ENCODE results near the gene MIPEP. TPM values are rescaled to one million over a fixed set of nuclear protein-coding genes. Genes with fewer than 3 reads are reported as not detected.

MIPEP gene
- polyA plus RNA-seq, 2 of the 4 experiments (the other 2 are of a cell fraction): 21.6 to 32.8 TPM

DNA sequence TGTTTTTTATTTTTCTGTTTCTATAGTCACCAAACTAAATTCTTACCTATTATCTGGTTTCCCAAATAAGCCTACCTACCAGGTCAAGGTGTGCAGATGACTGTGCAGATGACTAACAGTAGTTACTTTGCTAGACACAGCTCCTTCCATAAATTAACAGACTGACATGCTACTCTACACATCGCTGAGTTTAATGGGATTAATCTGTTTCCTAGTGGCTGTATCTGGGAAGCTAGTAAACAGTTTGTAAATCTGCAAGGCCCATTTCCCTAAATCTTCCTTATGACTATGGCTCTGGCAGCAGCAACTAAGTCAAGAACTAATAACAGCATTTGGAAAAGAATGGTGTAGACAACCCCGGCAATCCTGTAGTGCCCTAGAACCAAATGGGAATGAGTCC, 27.9 kb downstream of the MIPEP start (continued):
- no peak for TF ChIP-seq MAZ (IDR thresholded peaks at IDR 0.05; ENCODE audit: borderline replicate concordance, low read depth, low read length)
- no peak for TF ChIP-seq RARB (CRISPR knock-in tag; IDR thresholded peaks at IDR 0.05)
- TF ChIP-seq, protein P1, sequence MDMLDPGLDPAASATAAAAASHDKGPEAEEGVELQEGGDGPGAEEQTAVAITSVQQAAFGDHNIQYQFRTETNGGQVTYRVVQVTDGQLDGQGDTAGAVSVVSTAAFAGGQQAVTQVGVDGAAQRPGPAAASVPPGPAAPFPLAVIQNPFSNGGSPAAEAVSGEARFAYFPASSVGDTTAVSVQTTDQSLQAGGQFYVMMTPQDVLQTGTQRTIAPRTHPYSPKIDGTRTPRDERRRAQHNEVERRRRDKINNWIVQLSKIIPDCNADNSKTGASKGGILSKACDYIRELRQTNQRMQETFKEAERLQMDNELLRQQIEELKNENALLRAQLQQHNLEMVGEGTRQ (IDR thresholded peaks at IDR 0.05): no peak

- Histone ChIP-seq H3K9me3 (no peaks in the 10 kb centered on the region), H3K4me3 (no peak overlapping the region), H3K27ac (peak overlapping the region in 1 of 2 experiments; percentile 28; a peak in 1 of 6 replicates), H3K4me2 (peak overlapping the region; percentile 40), H3K4me1 (peaks cover 10% of the 10 kb centered on the region)
- ChIA-PET POLR2A (no interaction called here), CTCF (no interaction called here)
- FAIRE-seq: no peak
- ATAC-seq: no peak
- DNase-seq (ENCODE audit: low read depth in 1 of 2, low spot score in 1 of 2): no peak
- TF ChIP-seq CHD2 (IDR thresholded peaks at IDR 0.05; ENCODE audit: low read length, partially characterized antibody) (no peak), JUN (IDR thresholded peaks at IDR 0.05) (no peak), PHF8 (IDR thresholded peaks at IDR 0.05; ENCODE audit: borderline replicate concordance, low read depth) (no peak), EHMT2 (IDR thresholded peaks at IDR 0.05; ENCODE audit: low read depth) (no peak), MAFK (IDR thresholded peaks at IDR 0.05; ENCODE audit: partially characterized antibody) (no peak), RNF2 (IDR thresholded peaks at IDR 0.05; ENCODE audit: borderline replicate concordance, low read depth) (no peak), ZNF302 (CRISPR knock-in tag; IDR thresholded peaks at IDR 0.05) (no peak), RAD21 (conservative IDR thresholded peaks at IDR 0.05 in 1 of 2, IDR thresholded peaks at IDR 0.05 in 1 of 2) (no peak), HDAC2 (IDR thresholded peaks at IDR 0.05) (no peak), PBX3 (IDR thresholded peaks at IDR 0.05) (no peak), CBX2 (IDR thresholded peaks at IDR 0.05; ENCODE audit: borderline replicate concordance, low read depth) (no peak), ZFP36 (IDR thresholded peaks at IDR 0.05; ENCODE audit: borderline replicate concordance, partially characterized antibody) (no peak), FOSB (CRISPR knock-in tag; IDR thresholded peaks at IDR 0.05) (no peak), RFX5 (IDR thresholded peaks at IDR 0.05) (no peak)
- 84% methylated on average over 2 of the region's 2 CpGs for WGBS (ENCODE audit: missing lambda C conversion rate)
Observed at GRCh38 chr13:23859904-23860303, 29.3 kb downstream of the MIPEP start.

- ATAC-seq (peak; percentile 30 to 61; a peak in 3 of 6 replicates), FAIRE-seq (no peak), DNase-seq (ENCODE audit: low read depth in 1 of 2, low spot score in 1 of 2) (peak in 1 of 2 experiments; percentile 28)
- Histone ChIP-seq H3K4me2 (peak overlapping the region; percentile 40), H3K27ac (no peak overlapping the region; a peak in 1 of 6 replicates), H3K9me3 (no peaks in the 10 kb centered on the region), H3K4me1 (peaks cover 10% of the 10 kb centered on the region), H3K4me3 (no peak overlapping the region)
- POLR2A ChIA-PET: no interaction called here
- TF ChIP-seq, protein P2, sequence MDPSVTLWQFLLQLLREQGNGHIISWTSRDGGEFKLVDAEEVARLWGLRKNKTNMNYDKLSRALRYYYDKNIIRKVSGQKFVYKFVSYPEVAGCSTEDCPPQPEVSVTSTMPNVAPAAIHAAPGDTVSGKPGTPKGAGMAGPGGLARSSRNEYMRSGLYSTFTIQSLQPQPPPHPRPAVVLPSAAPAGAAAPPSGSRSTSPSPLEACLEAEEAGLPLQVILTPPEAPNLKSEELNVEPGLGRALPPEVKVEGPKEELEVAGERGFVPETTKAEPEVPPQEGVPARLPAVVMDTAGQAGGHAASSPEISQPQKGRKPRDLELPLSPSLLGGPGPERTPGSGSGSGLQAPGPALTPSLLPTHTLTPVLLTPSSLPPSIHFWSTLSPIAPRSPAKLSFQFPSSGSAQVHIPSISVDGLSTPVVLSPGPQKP (IDR thresholded peaks at IDR 0.05; ENCODE audit: low read depth, low read length): no peak
- no peak for TF ChIP-seq HDAC2 (IDR thresholded peaks at IDR 0.05)
- no peak for TF ChIP-seq MAX (IDR thresholded peaks at IDR 0.05)
- TF ChIP-seq HOXB13 (CRISPR knock-in tag; IDR thresholded peaks at IDR 0.05; ENCODE audit: low read depth): no peak
- CTCF ChIA-PET: interaction anchor here (1.6 kb wide), 1 partner anchor 40 kb away, joined by 5 read pairs; no protein-coding TSS in a partner anchor
Observed at GRCh38 chr13:23859455-23859854, 29.7 kb downstream of the MIPEP start.
